ENCODE results near the gene MEIKIN.

DNA sequence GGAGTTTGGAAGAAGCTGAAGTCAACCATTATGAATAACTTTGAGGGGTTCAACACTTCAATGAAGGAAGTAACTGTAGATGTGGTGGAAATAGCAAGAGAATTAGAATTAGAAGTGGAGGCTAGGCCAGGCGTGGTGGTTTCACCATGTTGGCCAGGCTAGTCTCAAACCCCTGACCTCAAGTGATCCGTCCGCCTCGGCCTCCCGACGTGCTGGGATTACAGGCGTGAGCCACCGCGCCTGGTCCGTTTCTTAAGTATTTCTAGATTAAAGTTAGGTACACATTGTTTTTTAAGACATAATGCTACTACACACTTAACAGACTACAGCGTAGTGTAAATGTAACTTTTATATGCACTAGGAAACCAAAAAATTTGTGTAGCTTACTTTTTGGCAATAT, 162.7 kb downstream of the MEIKIN start:
- TF ChIP-seq POLR2A (IDR thresholded peaks at IDR 0.05) (no peak), CTCF (IDR thresholded peaks at IDR 0.05) (no peak)
